Measurements from ENCODE around the gene TM4SF18.
A peak's percentile ranks its signal among the peaks of the same experiment; 100 is the strongest.
"Not testable (repeated sequence)": the region's sequence is repeated elsewhere in the genome, so short reads cannot be mapped to it uniquely, and the experiment has no call there.

TM4SF18 gene

DNA sequence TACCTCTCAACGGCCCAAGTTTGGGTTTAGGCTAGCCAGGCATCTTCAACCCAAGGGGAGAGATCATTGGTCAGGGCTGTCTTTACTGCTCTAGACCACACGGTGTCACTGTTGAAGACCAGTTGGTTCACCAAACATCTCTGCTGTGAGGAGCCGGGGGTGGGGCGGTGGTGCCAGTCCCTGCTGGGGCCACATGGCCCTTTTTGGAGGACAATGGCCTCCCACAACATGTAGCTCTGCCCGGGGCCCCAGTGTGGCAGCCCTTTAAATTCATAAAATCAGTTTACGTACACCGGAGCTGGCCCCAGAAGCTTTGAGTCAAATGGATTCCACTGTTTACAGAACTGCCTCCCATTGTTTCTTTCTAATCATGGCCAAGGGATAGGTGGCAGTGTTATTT, 19.1 kb upstream of the TM4SF18 start:
- TF ChIP-seq, protein P1, sequence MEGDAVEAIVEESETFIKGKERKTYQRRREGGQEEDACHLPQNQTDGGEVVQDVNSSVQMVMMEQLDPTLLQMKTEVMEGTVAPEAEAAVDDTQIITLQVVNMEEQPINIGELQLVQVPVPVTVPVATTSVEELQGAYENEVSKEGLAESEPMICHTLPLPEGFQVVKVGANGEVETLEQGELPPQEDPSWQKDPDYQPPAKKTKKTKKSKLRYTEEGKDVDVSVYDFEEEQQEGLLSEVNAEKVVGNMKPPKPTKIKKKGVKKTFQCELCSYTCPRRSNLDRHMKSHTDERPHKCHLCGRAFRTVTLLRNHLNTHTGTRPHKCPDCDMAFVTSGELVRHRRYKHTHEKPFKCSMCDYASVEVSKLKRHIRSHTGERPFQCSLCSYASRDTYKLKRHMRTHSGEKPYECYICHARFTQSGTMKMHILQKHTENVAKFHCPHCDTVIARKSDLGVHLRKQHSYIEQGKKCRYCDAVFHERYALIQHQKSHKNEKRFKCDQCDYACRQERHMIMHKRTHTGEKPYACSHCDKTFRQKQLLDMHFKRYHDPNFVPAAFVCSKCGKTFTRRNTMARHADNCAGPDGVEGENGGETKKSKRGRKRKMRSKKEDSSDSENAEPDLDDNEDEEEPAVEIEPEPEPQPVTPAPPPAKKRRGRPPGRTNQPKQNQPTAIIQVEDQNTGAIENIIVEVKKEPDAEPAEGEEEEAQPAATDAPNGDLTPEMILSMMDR (IDR thresholded peaks at IDR 0.05; ENCODE audit: low read depth, low read length), result peak; percentile 64

DNA sequence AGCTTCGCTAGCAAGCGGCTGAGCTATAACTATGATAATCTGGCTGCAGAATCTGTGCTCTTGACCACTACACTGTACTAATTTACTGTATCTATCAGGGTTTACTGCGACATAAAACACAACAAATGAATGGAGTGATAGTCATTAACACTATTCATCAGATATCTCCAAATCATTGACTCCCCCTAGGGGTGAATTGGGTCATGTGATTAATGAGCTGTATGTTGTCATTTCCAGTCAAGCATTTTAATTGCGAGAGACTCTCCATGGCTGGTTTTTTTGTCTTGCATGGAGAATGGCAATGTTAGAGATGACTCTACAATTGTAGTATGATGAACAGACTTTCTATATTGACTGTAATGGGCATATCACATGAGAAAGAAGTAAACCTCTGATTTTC, 10.5 kb upstream of the TM4SF18 start:
- no peak for DNase-seq (ENCODE audit: extremely low read depth, low read depth)

More for the DNA sequence above, 19.1 kb upstream of the TM4SF18 start:
- no peak for DNase-seq (ENCODE audit: extremely low read depth, low read depth)

DNA sequence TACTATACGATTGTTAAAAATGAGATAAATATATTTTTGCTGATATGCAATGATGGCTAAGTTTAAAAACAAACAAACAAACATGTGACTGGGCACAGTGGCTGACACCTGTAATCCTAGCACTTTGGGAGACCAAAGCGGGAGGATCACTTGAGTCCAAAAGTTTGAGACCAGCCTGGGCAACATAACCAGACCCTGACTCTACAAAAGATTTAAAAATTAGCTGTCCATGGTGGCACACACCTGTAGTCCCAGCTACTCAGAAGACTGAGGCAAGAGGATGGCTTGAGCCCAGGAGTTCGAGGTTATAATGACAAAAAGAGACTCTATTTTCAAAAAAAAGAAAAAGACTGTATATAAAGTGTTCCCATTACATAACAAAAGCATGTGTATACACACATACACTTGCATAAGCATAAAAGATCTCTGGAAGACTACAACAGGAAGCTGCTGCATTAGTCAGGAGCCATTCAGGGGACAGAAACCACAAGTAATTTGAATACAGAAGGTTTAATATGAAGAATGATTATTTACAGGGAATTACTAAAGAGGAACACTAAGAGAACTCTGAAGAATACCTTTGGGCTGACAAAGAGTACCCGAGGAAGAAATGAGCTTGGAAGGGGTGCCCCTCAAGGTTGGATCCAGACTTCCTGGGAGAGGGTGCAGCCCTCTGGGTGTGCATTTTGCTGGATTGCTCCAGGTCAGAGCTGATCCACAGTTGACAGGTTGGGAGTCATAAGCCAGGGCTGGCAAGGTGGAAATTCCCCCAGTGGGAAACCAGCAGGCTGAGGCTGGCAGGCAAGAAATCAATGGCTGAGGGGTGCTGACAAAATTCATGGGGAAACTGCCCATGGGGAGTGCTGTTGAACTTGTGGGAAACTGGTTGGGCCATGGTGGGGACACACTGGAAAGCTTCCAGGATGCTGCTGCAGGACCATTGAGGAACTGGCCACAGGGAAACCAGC, 9.3 kb upstream of the TM4SF18 start:
- TF ChIP-seq, protein P1 (IDR thresholded peaks at IDR 0.05; ENCODE audit: low read depth, low read length), result no peak
- DNase-seq (ENCODE audit: extremely low read depth, low read depth), result no peak

More for the DNA sequence above, 10.5 kb upstream of the TM4SF18 start:
- TF ChIP-seq, protein P1 (IDR thresholded peaks at IDR 0.05; ENCODE audit: low read depth, low read length), result no peak; the same call in none of the 2 replicates

DNA sequence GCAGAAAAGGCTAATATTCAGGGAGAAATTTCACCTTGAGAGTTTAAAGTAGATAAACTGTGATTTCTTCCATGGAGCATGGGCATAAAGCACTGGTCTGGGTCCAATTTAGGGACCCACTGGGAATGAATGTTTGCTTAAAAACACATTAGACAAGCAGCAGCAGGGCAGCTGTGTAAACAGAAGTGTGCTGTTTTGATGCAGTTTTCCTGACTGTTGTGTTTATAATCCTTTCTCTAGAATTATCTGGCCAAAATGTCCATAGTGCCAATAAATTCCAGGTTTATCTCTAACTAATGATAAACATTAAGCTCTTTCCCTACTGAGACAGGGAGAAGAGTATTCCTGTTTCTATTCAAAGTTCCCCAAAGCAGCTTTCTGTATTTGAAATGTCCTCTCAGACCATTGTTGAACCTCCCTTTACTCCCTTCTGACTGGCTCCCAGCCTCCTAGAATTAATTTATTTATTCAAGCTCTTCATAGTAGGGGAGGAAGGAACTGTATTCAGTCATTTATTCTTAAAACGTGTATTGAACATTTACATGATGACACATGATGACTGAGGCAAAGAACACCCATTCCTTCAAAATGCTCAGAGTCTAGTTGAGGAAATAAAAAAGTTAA, 7.0 kb upstream of the TM4SF18 start:
- TF ChIP-seq, protein P1 (IDR thresholded peaks at IDR 0.05; ENCODE audit: low read depth, low read length), result no peak
- DNase-seq (ENCODE audit: extremely low read depth, low read depth), result no peak

DNA sequence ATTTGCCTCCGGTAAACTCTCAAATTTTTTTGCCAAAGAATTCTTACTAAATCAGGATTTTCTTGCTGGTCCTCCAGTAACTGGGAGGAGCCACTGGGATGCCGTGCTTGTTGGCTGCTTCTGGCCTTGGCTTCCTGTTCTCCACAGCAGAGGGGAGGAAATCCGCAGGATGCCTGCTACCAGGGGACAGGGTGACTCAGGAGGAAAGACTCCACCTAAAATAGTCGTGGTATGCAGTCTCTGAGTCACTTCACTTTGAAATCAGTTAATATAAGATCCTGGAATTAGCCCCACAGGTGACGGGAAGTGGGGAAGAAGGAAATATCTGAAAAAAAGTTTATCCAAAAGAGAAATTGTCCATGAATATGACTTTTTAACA, 6.5 kb upstream of the TM4SF18 start:
- DNase-seq (ENCODE audit: extremely low read depth, low read depth), result peak; percentile 76
- TF ChIP-seq, protein P1 (IDR thresholded peaks at IDR 0.05; ENCODE audit: low read depth, low read length), result no peak

DNA sequence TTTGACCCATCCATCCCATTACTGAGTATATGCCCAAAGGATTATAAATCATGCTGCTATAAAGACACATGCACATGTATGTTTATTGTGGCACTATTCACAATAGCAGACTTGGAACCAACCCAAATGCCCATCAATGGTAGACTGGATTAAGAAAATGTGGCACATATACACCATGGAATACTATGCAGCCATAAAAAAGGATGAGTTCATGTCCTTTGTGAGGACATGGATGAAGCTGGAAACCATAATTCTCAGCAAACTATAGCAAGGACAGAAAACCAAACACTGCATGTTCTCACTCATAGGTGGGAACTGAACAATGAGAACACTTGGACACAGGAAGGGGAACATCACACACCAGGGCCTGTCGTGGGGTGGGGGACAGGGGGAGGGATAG, 4.0 kb upstream of the TM4SF18 start:
- DNase-seq (ENCODE audit: extremely low read depth, low read depth), result not testable (repeated sequence)

DNA sequence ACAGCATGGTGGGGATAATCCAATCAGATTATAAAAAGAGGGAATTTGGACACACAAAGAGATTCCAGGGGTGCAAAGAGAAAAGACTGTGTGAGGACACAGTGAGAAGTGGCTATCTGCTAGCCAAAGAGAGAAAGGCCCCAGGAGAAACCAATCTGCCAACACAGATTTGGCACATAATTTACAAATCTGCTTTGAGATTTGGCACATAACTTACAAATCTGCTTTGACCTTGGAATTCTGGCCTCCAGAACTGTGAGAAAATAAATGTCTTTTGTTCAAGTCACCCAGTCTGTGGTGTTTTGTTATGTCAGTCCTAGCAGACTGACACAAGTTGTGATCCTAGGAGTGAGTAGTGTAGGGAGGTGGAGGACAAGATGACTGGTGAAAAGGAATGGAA, 3.5 kb upstream of the TM4SF18 start:
- no peak for DNase-seq (ENCODE audit: extremely low read depth, low read depth)
- TF ChIP-seq, protein P1 (IDR thresholded peaks at IDR 0.05; ENCODE audit: low read depth, low read length), result no peak

Measured in AG09319 (cell line).